ENCODE results near the gene GYPA. TPM values are rescaled to one million over a fixed set of nuclear protein-coding genes. Genes with fewer than 3 reads are reported as not detected.
"Not testable (repeated sequence)": the region's sequence is repeated elsewhere in the genome, so short reads cannot be mapped to it uniquely, and the experiment has no call there.

The GYPA gene
- total RNA-seq, result not detected

DNA sequence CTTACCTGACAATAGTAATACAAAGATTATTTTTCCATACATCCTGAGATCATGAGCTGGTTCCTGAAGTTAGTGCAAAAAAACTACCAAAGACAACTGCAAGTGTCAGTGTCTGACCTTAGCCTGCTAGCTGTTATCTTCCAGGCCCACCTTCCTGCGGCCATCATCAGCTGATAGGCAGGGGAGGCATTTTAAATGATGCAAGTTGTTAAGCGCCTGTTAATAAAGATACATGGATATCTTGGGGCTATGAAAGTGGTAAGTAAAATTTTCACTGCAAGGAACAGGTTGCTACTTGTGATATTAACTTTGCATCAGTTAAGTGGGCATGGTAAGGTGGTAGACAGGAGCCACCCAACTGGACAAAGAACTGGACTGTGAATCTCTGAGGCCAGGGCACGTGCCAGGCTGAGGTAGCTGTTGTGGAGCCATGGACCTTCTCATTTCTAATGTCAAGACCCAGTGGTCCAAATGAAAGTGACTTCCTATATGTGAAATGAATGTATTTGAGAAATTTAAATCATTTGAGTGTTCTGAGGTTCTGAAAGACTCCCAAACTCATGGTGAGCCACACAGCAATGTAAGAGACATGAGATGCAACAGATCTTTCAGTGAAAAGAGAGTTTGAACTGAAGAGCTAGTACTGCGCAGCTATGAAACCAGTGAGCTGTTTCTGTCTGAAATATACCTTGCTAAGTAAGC, at the start of gene GYPA:
Gene GYPA (minus strand): TSS at position 125 of the 702 bp plus-strand sequence. CDS start 83 bp downstream, at position 42.
- H3K27me3 Mint-ChIP-seq, result peaks cover 10% of the 10 kb centered on the region
- H3K36me3 Mint-ChIP-seq (ENCODE audit: low read depth); DNase-seq; POLR2A ChIA-PET; H3K9me3 Mint-ChIP-seq; H3K27ac Mint-ChIP-seq; H3K4me1 Mint-ChIP-seq; H3K4me3 Mint-ChIP-seq; CTCF ChIA-PET: not testable (repeated sequence)

DNA sequence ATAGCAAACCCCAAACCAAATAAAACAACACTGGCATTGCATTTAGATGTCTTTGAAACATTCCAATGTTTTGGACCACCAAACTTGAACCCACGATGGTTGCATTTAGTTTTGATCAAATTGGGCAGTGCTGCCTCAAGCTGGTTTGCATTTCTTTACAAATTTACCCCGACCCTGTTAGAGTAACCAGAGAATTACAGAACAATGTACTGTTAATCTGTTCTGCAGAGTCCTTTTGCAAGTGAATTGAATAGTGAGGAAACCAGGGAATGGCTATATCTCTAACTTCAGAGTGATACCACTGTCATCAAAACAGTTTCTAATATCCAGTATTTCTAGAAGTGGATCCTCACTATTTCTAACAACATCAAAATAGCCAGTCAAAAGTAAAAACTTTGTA, 49.5 kb upstream of the GYPA start:
- ChIA-PET CTCF (no interaction called here), POLR2A (no interaction called here)
- no peaks in the 10 kb centered on the region for H3K4me1 Mint-ChIP-seq
- H3K27me3 Mint-ChIP-seq, result peaks cover 24% of the 10 kb centered on the region
- no peaks in the 10 kb centered on the region for H3K9me3 Mint-ChIP-seq
- no peak overlapping the region for H3K27ac Mint-ChIP-seq
- no peak for DNase-seq
- no peak overlapping the region for H3K4me3 Mint-ChIP-seq
- H3K36me3 Mint-ChIP-seq (ENCODE audit: low read depth), result no peaks in the 10 kb centered on the region

DNA sequence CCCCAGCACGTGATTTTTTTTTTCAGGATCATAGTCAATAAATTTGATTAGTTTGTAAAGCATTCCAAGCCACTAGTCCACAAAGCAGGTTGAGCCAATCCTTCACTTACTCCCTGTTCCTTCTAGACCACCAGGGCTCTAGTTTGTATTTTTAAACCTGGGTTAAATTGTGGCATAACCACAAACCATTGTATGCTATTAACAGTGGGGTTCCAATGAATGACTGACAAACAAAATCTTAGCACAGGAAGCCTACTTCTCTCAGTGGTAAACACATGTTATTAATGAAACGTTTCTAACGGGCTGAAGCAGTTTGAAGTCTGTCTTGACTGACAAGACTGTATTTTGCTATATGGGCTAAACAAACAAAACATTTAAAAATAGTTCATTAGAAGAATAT, 48.6 kb upstream of the GYPA start:
- peaks cover 26% of the 10 kb centered on the region for H3K27me3 Mint-ChIP-seq

DNA sequence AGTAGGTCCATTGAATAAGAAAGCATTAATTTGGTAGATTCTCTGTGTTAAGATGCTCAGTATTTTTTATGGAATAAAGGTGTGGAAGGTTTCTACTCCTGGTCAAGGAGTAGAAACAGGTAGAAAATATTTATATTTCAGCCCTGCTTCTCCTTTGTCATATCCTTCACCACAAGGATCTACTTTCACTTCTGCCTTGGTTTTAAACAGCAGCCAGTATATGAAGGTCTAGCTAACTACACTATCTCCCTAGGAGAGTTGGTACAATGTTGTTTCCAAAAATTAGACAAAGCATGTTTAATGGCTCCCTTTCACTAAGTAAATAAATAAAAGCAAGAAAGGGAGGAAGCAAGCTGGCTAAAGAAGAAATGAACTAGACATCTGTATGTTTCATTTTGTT, 44.6 kb upstream of the GYPA start:
- Mint-ChIP-seq H3K9me3 (no peaks in the 10 kb centered on the region), H3K27ac (no peak overlapping the region), H3K27me3 (peaks cover 23% of the 10 kb centered on the region), H3K36me3 (ENCODE audit: low read depth) (no peaks in the 10 kb centered on the region), H3K4me3 (no peak overlapping the region), H3K4me1 (peaks cover 16% of the 10 kb centered on the region)
- no peak for DNase-seq
- ChIA-PET POLR2A (no interaction called here), CTCF (interaction anchor here (1.0 kb wide), 1 partner anchor 15 kb away, joined by 3 read pairs; no protein-coding TSS in a partner anchor)

More for the DNA sequence above, 48.6 kb upstream of the GYPA start:
- POLR2A ChIA-PET, result no interaction called here
- Mint-ChIP-seq H3K9me3 (no peaks in the 10 kb centered on the region), H3K27ac (no peak overlapping the region), H3K4me3 (no peak overlapping the region), H3K36me3 (ENCODE audit: low read depth) (no peaks in the 10 kb centered on the region), H3K4me1 (no peaks in the 10 kb centered on the region)
- DNase-seq, result no peak
- CTCF ChIA-PET, result no interaction called here

DNA sequence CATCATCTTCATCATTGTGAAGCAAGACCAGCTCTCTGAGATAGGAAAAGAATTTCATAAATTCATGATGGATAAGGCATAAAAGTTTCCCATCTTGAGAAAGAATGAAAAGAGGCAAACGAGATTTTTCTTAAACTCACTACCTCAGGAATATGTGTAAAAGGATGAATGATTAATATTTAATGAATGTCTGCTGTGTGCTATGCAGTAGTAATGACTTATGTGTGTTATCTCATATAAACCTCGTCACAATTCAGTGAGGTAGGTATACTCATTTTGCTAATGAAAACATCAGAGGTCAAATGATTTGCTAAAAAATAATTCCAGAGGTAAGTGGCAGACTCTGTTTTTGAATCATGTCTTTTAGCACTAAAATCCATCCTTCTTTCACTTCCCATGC, 42.6 kb upstream of the GYPA start:
- POLR2A ChIA-PET, result no interaction called here
- H3K36me3 Mint-ChIP-seq (ENCODE audit: low read depth), result no peaks in the 10 kb centered on the region
- H3K27ac Mint-ChIP-seq, result no peak overlapping the region
- no peak for DNase-seq
- no peaks in the 10 kb centered on the region for H3K9me3 Mint-ChIP-seq
- H3K4me3 Mint-ChIP-seq, result no peak overlapping the region
- CTCF ChIA-PET, result no interaction called here
- H3K4me1 Mint-ChIP-seq, result peaks cover 23% of the 10 kb centered on the region
- peaks cover 12% of the 10 kb centered on the region for H3K27me3 Mint-ChIP-seq

DNA sequence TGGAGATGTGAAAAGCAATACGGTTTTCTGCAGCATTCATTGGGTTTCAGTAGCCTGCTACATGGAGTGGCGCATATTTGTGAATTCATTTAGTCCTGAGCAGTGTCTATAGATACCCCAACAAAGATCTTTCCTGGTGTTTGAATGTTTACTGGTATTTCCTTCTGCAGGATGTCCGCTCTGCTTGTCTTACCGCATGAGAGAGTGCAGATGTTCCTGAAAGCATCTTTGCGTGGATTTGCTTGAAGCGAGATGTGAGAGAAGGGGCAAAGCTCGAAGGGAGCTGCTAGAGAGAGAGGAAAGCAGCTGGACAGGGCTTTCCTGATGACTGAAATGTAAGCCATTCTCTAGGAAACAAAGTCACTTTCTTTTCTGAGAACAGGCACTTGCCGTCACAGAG, 40.9 kb upstream of the GYPA start:
- Mint-ChIP-seq H3K27ac (no peak overlapping the region), H3K27me3 (peaks cover 8% of the 10 kb centered on the region), H3K4me3 (no peak overlapping the region), H3K36me3 (ENCODE audit: low read depth) (no peaks in the 10 kb centered on the region), H3K4me1 (peaks cover 23% of the 10 kb centered on the region), H3K9me3 (no peaks in the 10 kb centered on the region)
- CTCF ChIA-PET, result no interaction called here
- DNase-seq, result no peak
- POLR2A ChIA-PET, result no interaction called here

DNA sequence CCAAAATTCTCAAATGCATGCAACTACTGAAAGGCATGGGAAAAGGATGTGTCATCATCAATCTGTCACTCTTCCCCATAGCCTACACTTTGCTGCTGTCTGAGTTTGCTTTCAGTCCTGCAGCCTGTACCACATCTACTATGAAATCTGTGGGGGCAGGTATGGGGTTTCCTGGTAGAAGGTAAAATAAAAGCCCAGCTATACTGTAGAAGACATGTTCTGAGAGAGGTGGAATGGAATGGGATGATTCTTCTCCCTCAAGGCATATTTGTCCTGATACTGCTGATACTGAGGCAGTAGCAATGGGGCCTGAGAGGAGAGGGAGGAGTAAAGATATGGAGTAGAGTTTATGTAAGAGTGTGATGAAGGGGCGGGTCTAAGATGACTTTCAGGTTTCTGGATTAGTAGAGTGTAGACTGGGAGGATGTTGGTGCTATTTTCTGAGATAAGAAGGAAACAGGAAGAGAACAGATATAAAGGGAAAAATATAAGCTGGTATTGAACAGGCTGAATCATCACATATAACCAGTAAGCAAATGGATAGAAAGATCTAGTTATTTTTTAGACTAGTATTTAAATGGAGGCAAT, 38.7 kb upstream of the GYPA start:
- peak overlapping the region; percentile 0 for H3K27ac Mint-ChIP-seq
- H3K4me3 Mint-ChIP-seq, result no peak overlapping the region
- H3K36me3 Mint-ChIP-seq (ENCODE audit: low read depth), result no peaks in the 10 kb centered on the region
- CTCF ChIA-PET, result no interaction called here
- peaks cover 36% of the 10 kb centered on the region for H3K4me1 Mint-ChIP-seq
- H3K9me3 Mint-ChIP-seq, result no peaks in the 10 kb centered on the region
- POLR2A ChIA-PET, result no interaction called here
- peaks cover 5% of the 10 kb centered on the region for H3K27me3 Mint-ChIP-seq
- no peak for DNase-seq

DNA sequence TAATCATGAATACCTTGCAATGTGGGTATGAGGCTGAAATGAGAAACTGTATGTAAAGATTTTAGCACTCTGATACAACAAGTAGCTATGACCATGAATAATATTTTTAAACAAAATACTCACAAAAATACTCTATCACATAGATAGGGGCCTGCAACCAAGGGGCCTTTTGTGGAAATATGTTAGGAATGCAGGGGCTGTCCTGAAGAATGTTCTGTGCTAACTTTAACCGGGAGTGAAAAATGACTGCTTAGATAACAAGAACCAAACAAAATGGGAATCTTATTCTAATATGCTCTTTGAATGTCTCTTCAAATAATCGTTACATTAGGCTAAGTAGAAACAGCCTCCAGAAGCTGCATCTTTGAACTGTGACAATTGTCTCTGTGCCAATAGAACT, 37.9 kb upstream of the GYPA start:
- POLR2A ChIA-PET, result no interaction called here
- CTCF ChIA-PET, result no interaction called here
- DNase-seq, result no peak
- no peak overlapping the region for H3K4me3 Mint-ChIP-seq
- H3K9me3 Mint-ChIP-seq, result no peaks in the 10 kb centered on the region
- no peak overlapping the region for H3K27ac Mint-ChIP-seq
- peaks cover 40% of the 10 kb centered on the region for H3K4me1 Mint-ChIP-seq
- H3K27me3 Mint-ChIP-seq, result no peaks in the 10 kb centered on the region
- no peaks in the 10 kb centered on the region for H3K36me3 Mint-ChIP-seq (ENCODE audit: low read depth)

DNA sequence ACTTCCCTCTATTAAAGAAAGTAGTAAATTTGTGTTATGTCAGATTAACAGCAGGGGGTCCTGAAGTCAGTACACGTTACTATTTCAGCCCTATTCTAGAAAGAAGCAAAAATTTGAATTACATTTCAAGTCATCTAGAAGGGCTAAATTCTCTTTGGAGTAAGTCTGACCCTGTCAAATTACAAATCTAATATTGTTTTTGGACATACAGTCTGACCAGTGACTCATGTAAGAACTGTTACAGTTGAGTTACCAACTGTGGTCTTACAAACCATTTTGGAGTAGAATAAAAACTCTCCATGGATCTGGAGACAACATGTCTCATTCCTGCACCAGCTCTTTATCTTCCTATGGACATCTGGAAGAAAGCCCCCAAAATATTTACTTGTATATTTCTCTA, 36.0 kb upstream of the GYPA start:
- H3K4me1 Mint-ChIP-seq, result peaks cover 27% of the 10 kb centered on the region
- no peaks in the 10 kb centered on the region for H3K27me3 Mint-ChIP-seq
- no peak overlapping the region for H3K27ac Mint-ChIP-seq
- no peak overlapping the region for H3K4me3 Mint-ChIP-seq
- ChIA-PET POLR2A (no interaction called here), CTCF (interaction anchor here (1.1 to 1.3 kb wide), 2 partner anchors 33 to 885 kb away, joined by 5 to 6 read pairs; no protein-coding TSS in a partner anchor)
- no peaks in the 10 kb centered on the region for H3K9me3 Mint-ChIP-seq
- no peaks in the 10 kb centered on the region for H3K36me3 Mint-ChIP-seq (ENCODE audit: low read depth)
- DNase-seq, result no peak

DNA sequence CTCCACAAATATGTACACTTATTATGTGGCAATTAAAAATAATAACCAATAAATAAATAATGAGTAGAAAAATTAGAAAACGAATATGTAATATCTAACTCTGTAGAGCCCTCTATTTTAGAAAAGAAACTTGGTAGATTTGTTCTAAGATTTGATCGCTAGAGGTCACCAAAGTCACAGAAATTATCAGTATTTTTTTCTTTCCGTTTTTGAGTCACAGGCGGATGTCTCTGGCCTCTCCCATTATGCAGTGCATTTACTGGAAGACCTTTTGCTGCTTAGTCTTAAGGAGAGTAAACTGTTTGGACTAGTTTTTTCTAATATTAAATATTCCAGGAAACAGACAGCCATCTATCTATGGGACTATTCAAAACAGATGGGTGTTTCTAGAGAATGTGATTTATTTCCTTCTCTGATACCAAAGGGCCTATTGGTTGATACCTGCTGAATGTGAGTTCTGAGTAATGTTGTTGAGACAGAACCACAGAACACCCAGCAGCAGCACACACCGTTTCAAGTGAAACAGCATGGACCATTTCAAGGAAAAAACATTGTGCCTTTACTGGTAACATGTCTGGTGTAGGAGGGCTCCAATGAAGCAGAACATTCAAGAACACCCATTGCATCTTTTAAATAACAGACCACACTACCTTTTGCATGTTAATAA, 34.0 kb upstream of the GYPA start:
- no peaks in the 10 kb centered on the region for H3K27me3 Mint-ChIP-seq
- peak; percentile 33 for DNase-seq
- H3K36me3 Mint-ChIP-seq (ENCODE audit: low read depth), result no peaks in the 10 kb centered on the region
- ChIA-PET CTCF (interaction anchor here (0.8 to 1.1 kb wide), 2 partner anchors 32 to 1442 kb away, joined by 3 to 4 read pairs; no protein-coding TSS in a partner anchor), POLR2A (no interaction called here)
- peaks cover 23% of the 10 kb centered on the region for H3K4me1 Mint-ChIP-seq
- peak overlapping the region; percentile 72 for H3K27ac Mint-ChIP-seq
- H3K4me3 Mint-ChIP-seq, result no peak overlapping the region
- no peaks in the 10 kb centered on the region for H3K9me3 Mint-ChIP-seq

DNA sequence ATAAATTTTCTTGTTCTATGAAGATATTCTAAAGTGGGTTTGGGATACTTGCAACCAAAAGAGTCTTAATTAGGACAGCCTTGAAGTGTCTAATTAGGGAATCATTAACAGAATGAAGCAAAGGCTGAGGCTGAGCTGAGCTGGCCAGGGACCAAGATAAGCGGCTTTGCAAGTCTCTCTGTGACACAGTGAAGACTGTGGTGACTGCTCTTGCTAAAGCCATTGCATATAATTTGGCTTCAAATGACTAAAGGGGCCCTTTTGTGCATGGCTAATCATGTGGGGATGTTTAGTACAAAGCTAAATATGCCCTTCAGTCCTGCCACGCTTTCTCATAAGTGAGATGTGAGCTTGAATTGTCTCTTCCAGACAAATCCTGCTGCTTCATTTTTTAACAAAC, 31.2 kb upstream of the GYPA start:
- CTCF ChIA-PET, result no interaction called here
- H3K9me3 Mint-ChIP-seq, result no peaks in the 10 kb centered on the region

DNA sequence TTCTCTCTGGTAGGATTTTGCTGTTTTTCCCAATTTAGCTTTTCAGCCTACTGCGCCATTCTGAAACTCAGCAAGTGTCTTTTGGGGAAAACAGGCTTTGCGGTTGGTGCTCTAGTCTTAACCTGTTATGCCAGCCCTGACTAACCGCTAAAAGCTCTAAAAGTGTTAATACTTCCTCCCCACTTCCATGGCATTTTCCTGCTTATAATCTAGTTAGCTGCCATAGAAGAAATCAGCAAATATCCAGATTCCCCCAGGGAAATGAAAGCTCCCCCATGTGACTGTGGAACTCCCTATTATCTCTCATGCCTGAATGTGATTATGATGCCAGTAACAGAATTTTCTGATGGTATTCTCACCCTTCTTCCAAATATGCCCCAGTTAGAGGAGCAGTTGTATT, 28.7 kb upstream of the GYPA start:
- H3K27ac Mint-ChIP-seq, result no peak overlapping the region
- no peaks in the 10 kb centered on the region for H3K9me3 Mint-ChIP-seq
- H3K4me1 Mint-ChIP-seq, result peaks cover 3% of the 10 kb centered on the region
- DNase-seq, result no peak
- H3K27me3 Mint-ChIP-seq, result peaks cover 10% of the 10 kb centered on the region
- POLR2A ChIA-PET, result no interaction called here
- no peaks in the 10 kb centered on the region for H3K36me3 Mint-ChIP-seq (ENCODE audit: low read depth)
- H3K4me3 Mint-ChIP-seq, result no peak overlapping the region
- CTCF ChIA-PET, result no interaction called here

More for the DNA sequence above, 31.2 kb upstream of the GYPA start:
- POLR2A ChIA-PET, result no interaction called here
- Mint-ChIP-seq H3K36me3 (ENCODE audit: low read depth) (no peaks in the 10 kb centered on the region), H3K27me3 (peaks cover 9% of the 10 kb centered on the region), H3K4me1 (peaks cover 16% of the 10 kb centered on the region), H3K27ac (no peak overlapping the region), H3K4me3 (no peak overlapping the region)
- no peak for DNase-seq

DNA sequence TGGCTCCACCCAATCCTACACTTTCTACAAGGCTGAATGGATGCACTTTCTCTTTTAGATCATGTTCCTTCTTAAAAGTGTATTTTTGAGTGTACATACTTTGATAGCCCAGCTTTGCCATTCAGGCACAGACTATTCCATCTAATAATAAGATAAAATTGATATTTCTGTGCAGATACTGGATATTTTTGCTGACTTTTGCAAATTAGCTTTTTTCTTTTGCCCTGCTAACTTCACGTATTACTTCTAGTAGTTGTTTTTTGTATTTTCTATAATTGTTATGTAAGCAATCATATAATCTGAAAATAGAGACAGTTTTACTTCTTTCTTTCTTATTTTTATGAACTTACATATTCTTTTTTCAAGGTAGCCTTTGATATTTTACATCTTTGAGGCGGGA, 13.5 kb upstream of the GYPA start:
- Mint-ChIP-seq H3K4me3 (no peak overlapping the region), H3K36me3 (ENCODE audit: low read depth) (no peaks in the 10 kb centered on the region), H3K9me3 (peaks cover 2% of the 10 kb centered on the region), H3K27ac (no peak overlapping the region), H3K27me3 (peaks cover 1% of the 10 kb centered on the region), H3K4me1 (no peaks in the 10 kb centered on the region)
- ChIA-PET POLR2A (no interaction called here), CTCF (no interaction called here)
- DNase-seq, result no peak

Measured in activated CD4-positive, alpha-beta memory T cell treated with anti-CD3 and anti-CD28 coated beads, Interleukin-2, amount 10 ng/mL, durations not matched to agents 7 days and 5 days (primary cell).